Measurements from ENCODE around the gene PMEPA1. TPM values are rescaled to one million over a fixed set of nuclear protein-coding genes. Genes with fewer than 3 reads are reported as not detected.

Gene PMEPA1
- total RNA-seq, 2 donors from 2014 or later: 96.5 to 245 TPM

GRCh38 chr20:57670288-57671071, 39.3 kb downstream of the PMEPA1 start:
- no peaks in the 10 kb centered on the region for H3K9me3 ChIP-seq
- H3K27me3 ChIP-seq (replicated peaks; ENCODE audit: insufficient read depth): no peaks in the 10 kb centered on the region
- peaks cover 49% of the 10 kb centered on the region for H3K4me1 ChIP-seq (replicated peaks)
- no peak for TF ChIP-seq POLR2AphosphoS5 (IDR thresholded peaks at IDR 0.05)
- no peak for TF ChIP-seq POLR2A (IDR thresholded peaks at IDR 0.05)
- no peak for TF ChIP-seq CTCF (IDR thresholded peaks at IDR 0.05)
- intact Hi-C loops (cut with DNase I): no loop called here
- H3K27ac ChIP-seq: peak overlapping the region in 1 of 2 donors; percentile 11
- H3K4me3 ChIP-seq: no peak overlapping the region
- peaks cover 0 to 4% of the 10 kb centered on the region in 2 donors for H3K36me3 ChIP-seq
- WGBS: 67% methylated on average over 21 of the region's 21 CpGs
- DNase-seq (ENCODE audit: low spot score): no peak

GRCh38 chr20:57669632-57670031, 40.2 kb downstream of the PMEPA1 start:
- intact Hi-C loops (cut with DNase I): no loop called here
- TF ChIP-seq POLR2A (IDR thresholded peaks at IDR 0.05): no peak

DNA sequence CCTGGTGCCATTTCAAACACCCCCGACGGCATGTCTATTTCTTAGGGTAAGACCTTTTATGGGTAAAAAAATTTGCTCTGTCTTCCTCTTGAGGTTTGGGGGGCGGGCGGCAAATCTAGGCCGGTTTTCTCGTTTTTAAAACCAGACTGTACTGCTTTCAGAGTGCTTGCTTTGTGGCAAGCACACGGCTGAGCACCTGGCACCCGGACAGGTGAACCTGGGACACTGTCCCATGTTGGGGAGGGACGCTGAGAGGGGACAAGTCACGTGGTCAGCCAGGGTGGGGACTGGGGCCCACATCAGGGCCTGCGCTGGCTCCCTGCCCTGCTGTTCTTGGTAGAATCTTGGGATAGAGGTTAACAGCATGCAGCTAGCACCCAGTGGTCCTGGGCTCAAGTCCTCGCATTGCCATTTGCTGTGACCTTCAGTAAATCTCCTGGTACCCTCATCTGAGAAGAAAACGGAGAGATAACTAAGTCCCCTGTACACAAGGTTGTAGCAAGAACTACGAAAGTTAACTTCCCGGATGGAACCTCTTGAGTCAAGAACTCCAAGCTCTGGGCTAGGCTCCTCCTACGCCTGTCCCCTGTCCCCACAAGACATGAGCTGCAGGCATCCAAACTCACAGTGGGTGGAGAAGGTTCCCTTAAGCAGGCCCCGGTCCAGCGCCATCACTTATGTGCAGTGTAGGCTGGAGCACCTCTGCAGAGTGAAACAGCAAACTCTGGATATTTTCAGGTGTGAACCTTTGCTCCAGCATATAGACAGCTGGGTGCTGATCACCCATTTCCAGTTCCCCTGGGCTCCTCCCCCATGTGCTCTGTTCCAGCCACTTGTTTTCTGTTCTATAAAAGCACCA, 41.7 kb downstream of the PMEPA1 start:
- peaks cover 46% of the 10 kb centered on the region for H3K4me1 ChIP-seq (replicated peaks)
- H3K27ac ChIP-seq: peak overlapping the region; percentile 26 to 60
- H3K4me3 ChIP-seq: no peak overlapping the region
- no peaks in the 10 kb centered on the region for H3K27me3 ChIP-seq (replicated peaks; ENCODE audit: insufficient read depth)
- no peak for DNase-seq (ENCODE audit: low spot score)
- intact Hi-C loops (cut with DNase I): no loop called here
- no peak for TF ChIP-seq CTCF (IDR thresholded peaks at IDR 0.05)
- TF ChIP-seq POLR2AphosphoS5 (IDR thresholded peaks at IDR 0.05): no peak
- no peak for TF ChIP-seq POLR2A (IDR thresholded peaks at IDR 0.05)
- WGBS: 54% methylated on average over 18 of the region's 18 CpGs
- H3K9me3 ChIP-seq: no peaks in the 10 kb centered on the region
- H3K36me3 ChIP-seq: peaks cover 0 to 4% of the 10 kb centered on the region in 2 donors

More at GRCh38 chr20:57669632-57670031, 40.2 kb downstream of the PMEPA1 start:
- Histone ChIP-seq H3K9me3 (no peaks in the 10 kb centered on the region), H3K4me1 (replicated peaks) (peaks cover 44% of the 10 kb centered on the region), H3K27me3 (replicated peaks; ENCODE audit: insufficient read depth) (no peaks in the 10 kb centered on the region), H3K36me3 (peaks cover 0 to 4% of the 10 kb centered on the region in 2 donors), H3K27ac (peak overlapping the region in 1 of 2 donors; percentile 60), H3K4me3 (no peak overlapping the region)
- WGBS: 85% methylated on average over 8 of the region's 8 CpGs
- no peak for DNase-seq (ENCODE audit: low spot score)

DNA sequence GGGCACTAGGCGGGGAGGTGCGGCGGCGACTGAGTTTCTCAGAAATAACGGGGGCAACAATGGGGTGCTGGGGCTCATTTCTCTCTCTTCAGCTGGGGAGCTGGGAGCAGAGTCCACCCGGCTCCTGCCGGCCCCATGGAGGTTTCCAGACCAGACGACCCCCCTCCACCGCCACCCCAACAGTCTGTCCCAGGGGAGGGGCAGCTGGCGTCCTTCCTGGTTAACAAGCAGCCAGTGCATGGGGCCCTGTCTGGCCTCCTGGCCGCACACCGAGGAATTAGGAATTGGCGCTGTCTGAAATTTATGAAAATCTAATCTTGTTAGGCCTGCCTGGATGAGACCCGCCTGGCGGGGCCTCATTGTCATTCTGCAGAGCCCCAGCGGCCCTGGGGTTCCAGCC, 42.4 kb downstream of the PMEPA1 start:
- TF ChIP-seq CTCF (IDR thresholded peaks at IDR 0.05): no peak
- no peak for TF ChIP-seq POLR2A (IDR thresholded peaks at IDR 0.05)
- TF ChIP-seq POLR2AphosphoS5 (IDR thresholded peaks at IDR 0.05): no peak
- DNase-seq (ENCODE audit: low spot score): no peak
- Histone ChIP-seq H3K9me3 (no peaks in the 10 kb centered on the region), H3K4me3 (no peak overlapping the region), H3K4me1 (replicated peaks) (peaks cover 39% of the 10 kb centered on the region), H3K36me3 (peaks cover 0 to 4% of the 10 kb centered on the region in 2 donors), H3K27me3 (replicated peaks; ENCODE audit: insufficient read depth) (no peaks in the 10 kb centered on the region), H3K27ac (peak overlapping the region; percentile 26 to 60)
- WGBS: 69% methylated on average over 16 of the region's 16 CpGs
- intact Hi-C loops (cut with DNase I): no loop called here

- Histone ChIP-seq H3K36me3 (peaks cover 0 to 4% of the 10 kb centered on the region in 2 donors), H3K27ac (peak overlapping the region in 1 of 2 donors; percentile 60), H3K4me1 (replicated peaks) (peaks cover 36% of the 10 kb centered on the region), H3K9me3 (no peaks in the 10 kb centered on the region), H3K4me3 (no peak overlapping the region), H3K27me3 (replicated peaks; ENCODE audit: insufficient read depth) (no peaks in the 10 kb centered on the region)
- WGBS: 83% methylated on average over 13 of the region's 13 CpGs
- no peak for DNase-seq (ENCODE audit: low spot score)
- intact Hi-C loops (cut with DNase I): no loop called here
- TF ChIP-seq CTCF (IDR thresholded peaks at IDR 0.05) (no peak), POLR2AphosphoS5 (IDR thresholded peaks at IDR 0.05) (no peak), POLR2A (IDR thresholded peaks at IDR 0.05) (no peak)
Measured at GRCh38 chr20:57666834-57667157, 43.0 kb downstream of the PMEPA1 start.
